Subcutaneous adipose tissue (tissue), 4 donors: ENCODE data around the gene CDH4. TPM values are rescaled to one million over a fixed set of nuclear protein-coding genes. Genes with fewer than 3 reads are reported as not detected.

Experiments
- CTCF ChIP-seq: fragments of 450-650 bp; IDR thresholded peaks from one replicate; pipeline ENCODE4 v1.5.1; 2016; ENCODE audit warnings: low read depth, mild to moderate bottlenecking, control low read depth, antibody characterized with exemption, moderate library complexity
- total RNA-seq, 4 donors: library from RNA; depleted of rRNA; stranded (reverse); fragments of >200 nt; gene quantifications; one replicate each; pipeline ENCODE4 v1.1.0, GENCODE V29; 2016

The CDH4 gene
- total RNA-seq, 4 donors from 2014 or later, result not detected

DNA sequence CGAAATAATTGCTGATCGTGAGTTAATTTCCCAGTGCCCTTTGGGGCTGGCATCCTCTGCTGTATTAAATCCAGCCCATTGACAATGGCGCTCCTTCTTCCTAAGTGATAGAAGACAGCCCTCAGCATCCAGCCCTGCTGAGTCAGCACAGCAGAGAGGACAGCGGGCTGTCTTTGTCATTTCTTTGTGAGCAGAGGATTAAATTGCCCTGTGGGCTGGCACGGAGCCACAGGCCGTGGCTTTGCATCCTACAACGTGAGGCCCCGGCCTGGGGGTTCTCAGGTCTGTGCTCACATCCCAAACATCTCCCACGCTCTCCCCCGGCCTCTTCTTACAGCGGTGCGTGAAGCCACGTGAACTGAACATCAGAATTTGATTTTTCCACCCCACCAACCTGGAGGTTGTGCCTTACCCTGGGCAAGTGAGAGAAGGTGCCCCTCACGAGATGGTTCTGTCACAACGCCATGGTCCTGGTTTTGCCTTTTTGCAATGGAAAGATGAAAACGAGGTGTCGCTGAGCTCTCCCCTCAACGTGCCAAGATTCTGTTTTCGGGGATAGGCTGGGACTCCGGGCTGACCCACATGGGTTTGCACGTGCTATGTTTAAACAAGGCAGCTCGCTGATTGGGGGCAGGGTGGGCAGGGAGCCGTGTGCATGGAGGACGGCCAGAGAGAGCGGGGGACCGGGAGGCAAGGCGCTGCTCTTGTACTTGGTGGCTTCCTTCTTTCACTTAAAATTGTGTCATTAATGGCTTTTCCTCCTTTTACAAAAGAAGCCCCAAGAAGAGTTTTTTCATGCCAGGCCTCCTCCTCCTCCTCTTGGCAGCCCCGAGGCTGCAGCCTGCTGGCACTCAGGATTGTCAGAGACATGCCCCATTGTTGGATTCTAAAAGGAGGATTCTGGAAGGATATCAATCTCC is 19.5 kb downstream of the CDH4 start:
- no peak for TF ChIP-seq CTCF

GRCh38 chr20:61274326-61274725 is 22.3 kb downstream of the CDH4 start:
- TF ChIP-seq CTCF, result no peak

DNA sequence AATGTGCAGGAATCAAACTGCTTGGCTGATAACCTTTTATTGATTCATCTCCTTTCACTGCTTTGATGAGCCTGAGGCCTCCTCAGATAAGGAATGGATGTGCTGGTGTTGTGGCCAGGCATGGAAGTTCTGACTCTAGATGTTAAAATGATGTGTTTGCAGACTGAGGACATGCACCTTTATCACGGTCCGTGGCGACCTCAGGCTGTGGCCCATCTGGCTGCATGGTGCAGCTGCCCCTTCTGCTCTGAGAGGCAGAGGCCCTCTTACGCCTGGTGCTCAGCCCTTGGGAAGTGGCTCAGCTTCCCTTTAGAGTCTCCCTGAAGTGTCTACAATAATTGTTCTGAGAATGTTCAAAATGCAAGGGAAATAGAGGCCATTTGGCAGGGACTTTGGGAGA is 26.2 kb downstream of the CDH4 start:
- TF ChIP-seq CTCF, result no peak

- TF ChIP-seq CTCF, result no peak
These were observed 27.6 kb downstream of the CDH4 start for GRCh38 chr20:61279621-61280150.

GRCh38 chr20:61280217-61280980 is 28.3 kb downstream of the CDH4 start:
- no peak for TF ChIP-seq CTCF

DNA sequence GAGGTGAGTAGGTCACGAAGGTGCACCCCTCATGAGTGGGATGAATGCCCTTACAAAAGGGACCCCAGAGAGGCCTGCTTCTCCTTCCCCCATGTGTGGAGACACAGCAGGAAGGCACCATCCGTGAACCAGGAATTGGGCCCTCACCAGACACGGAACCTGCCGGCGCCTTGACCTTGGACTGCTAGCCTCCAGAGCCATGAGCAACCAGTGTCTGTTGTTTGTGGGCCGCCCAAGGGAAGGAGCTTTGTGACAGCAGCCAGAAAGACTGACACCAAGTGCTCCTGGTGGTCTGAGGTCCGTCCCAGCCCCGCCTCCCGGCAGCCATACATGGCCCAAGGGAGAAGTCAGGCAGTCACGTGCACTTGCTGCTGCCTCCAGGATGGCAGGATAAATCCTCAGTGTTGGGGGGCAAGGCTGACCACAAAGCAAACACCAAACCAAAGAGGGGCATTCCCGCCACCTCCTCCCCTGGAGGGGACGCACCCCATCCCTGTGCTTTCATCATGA is 29.3 kb downstream of the CDH4 start:
- TF ChIP-seq CTCF, result no peak

DNA sequence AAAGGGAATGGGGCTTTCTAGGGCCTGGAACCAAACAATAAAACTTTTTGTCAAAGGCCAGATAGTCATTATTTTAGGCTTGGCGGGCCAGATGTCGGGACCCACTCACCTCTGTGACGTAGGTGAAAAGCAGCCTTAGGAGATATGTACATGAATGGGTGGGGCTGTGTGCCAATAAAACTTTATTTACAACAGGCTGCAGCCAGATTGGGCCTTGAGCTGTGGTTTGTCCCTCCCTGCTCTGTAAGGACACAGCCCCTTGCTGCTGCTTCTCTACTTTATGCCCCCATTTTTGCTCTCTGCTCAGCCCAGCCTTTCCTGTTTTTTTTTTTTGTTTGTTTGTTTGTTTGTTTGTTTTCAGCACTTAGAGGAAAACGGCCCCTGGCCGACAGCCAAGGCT is 32.7 kb downstream of the CDH4 start:
- TF ChIP-seq CTCF, result no peak
